Smooth muscle cell (in vitro differentiated cells): ENCODE results near the gene AQR. TPM values are rescaled to one million over a fixed set of nuclear protein-coding genes. Genes with fewer than 3 reads are reported as not detected.

Experiments
- DNase-seq: peaks from one replicate; lab custom pipeline; 2025; ENCODE audit not compliant: unreplicated experiment; lab: John Stamatoyannopoulos, UW
- H2AFZ ChIP-seq: fragments of 200-600 bp; sonication (generic); 2 replicates; pipeline ENCODE4 v1.6.0; 2016; ENCODE audit warnings: antibody characterized with exemption, low read depth, mild to moderate bottlenecking
- H3F3A ChIP-seq: fragments of 200-600 bp; sonication (generic); 2 replicates; pipeline ENCODE4 v1.6.0; 2017; ENCODE audit warnings: antibody characterized with exemption, low read depth
- H3K27ac ChIP-seq: fragments of 200-600 bp; sonication (generic); 2 replicates; pipeline ENCODE4 v1.5.1; 2016; ENCODE audit warnings: low read depth, mild to moderate bottlenecking
- H3K27me3 ChIP-seq: fragments of 200-600 bp; sonication (generic); 2 replicates; pipeline ENCODE4 v1.6.1; 2016; ENCODE audit warnings: low read depth, mild to moderate bottlenecking
- H3K36me3 ChIP-seq: fragments of 200-600 bp; sonication (generic); 2 replicates; pipeline ENCODE4 v1.5.1; 2016; ENCODE audit warnings: low read depth
- H3K4me1 ChIP-seq: fragments of 200-600 bp; sonication (generic); 2 replicates; pipeline ENCODE4 v1.5.1; 2016; ENCODE audit warnings: low read depth
- H3K4me2 ChIP-seq: fragments of 200-600 bp; sonication (generic); 2 replicates; pipeline ENCODE4 v1.6.0; 2016; ENCODE audit warnings: mild to moderate bottlenecking
- H3K4me3 ChIP-seq: fragments of 200-600 bp; sonication (generic); 2 replicates; pipeline ENCODE4 v1.5.1; 2016; ENCODE audit warnings: mild to moderate bottlenecking
- H3K79me2 ChIP-seq: fragments of 200-600 bp; sonication (generic); 2 replicates; pipeline ENCODE4 v1.6.0; 2016; ENCODE audit warnings: low read depth, mild to moderate bottlenecking
- H3K9ac ChIP-seq: fragments of 200-600 bp; sonication (generic); 2 replicates; pipeline ENCODE4 v1.6.0; 2016; ENCODE audit warnings: low read depth
- H3K9me3 ChIP-seq: fragments of 200-600 bp; sonication (generic); replicated peaks from 2 replicates; pipeline ENCODE4 v1.5.1; 2016; ENCODE audit warnings: low read depth
- H4K20me1 ChIP-seq: fragments of 200-600 bp; sonication (generic); 2 replicates; pipeline ENCODE4 v1.6.0; 2016; ENCODE audit warnings: low read depth
- CTCF ChIP-seq: fragments of 200-600 bp; sonication (generic); IDR thresholded peaks from 2 replicates; pipeline ENCODE4 v1.5.1; 2017; ENCODE audit warnings: borderline replicate concordance, mild to moderate bottlenecking, antibody characterized with exemption; ENCODE audit not compliant: insufficient read depth, poor library complexity, severe bottlenecking
- WGBS: methylation state at CpG from one replicate; pipeline ENCODE4 v1.1.7; 2016; ENCODE audit warnings: low lambda C conversion rate; 5-methylcytosine and 5-hydroxymethylcytosine counted together
- polyA plus RNA-seq: library from polyadenylated mRNA; unstranded; fragments of >200 nt; fragmentation: Nextera tagmentation; extraction: Ambion mirVana; gene quantifications from 2 replicates; pipeline ENCODE4 v1.2.1, GENCODE V29; 2016
- total RNA-seq: library from RNA; depleted of rRNA; stranded (reverse); fragments of >200 nt; gene quantifications from 2 replicates; pipeline ENCODE4 v1.2.3, GENCODE V29; 2014

AQR gene
- total and polyA plus RNA-seq, 2 experiments from 2014 or later: 13.0 to 33.6 TPM

- TF ChIP-seq CTCF: no peak
- H3K9ac ChIP-seq: no peak overlapping the region
- H3K27me3 ChIP-seq: no peaks in the 10 kb centered on the region
- H4K20me1 ChIP-seq: no peaks in the 10 kb centered on the region
- H3K4me1 ChIP-seq: peaks cover 9% of the 10 kb centered on the region
- H2AFZ ChIP-seq: no peak overlapping the region
- H3F3A ChIP-seq: peaks cover 27% of the 10 kb centered on the region
- no peak for DNase-seq
- 96% methylated on average over 2 of the region's 2 CpGs for WGBS
- H3K27ac ChIP-seq: peak overlapping the region; percentile 5
- H3K36me3 ChIP-seq: no peaks in the 10 kb centered on the region
- no peak overlapping the region for H3K4me3 ChIP-seq
- no peak overlapping the region for H3K4me2 ChIP-seq
- H3K79me2 ChIP-seq: no peaks in the 10 kb centered on the region
- H3K9me3 ChIP-seq: no peaks in the 10 kb centered on the region
Observed at GRCh38 chr15:34804113-34804512, 165.4 kb downstream of the AQR start.

- DNase-seq: no peak
- H3K4me3 ChIP-seq: no peak overlapping the region
- no peaks in the 10 kb centered on the region for H3K36me3 ChIP-seq
- H3K4me1 ChIP-seq: peaks cover 11% of the 10 kb centered on the region
- H3K79me2 ChIP-seq: no peaks in the 10 kb centered on the region
- no peak overlapping the region for H2AFZ ChIP-seq
- WGBS: 61% methylated on average over 7 of the region's 7 CpGs
- H3K4me2 ChIP-seq: no peak overlapping the region
- H4K20me1 ChIP-seq: no peaks in the 10 kb centered on the region
- peak overlapping the region; percentile 49 for H3K27ac ChIP-seq
- H3K9me3 ChIP-seq: no peaks in the 10 kb centered on the region
- no peak overlapping the region for H3K9ac ChIP-seq
- no peak for TF ChIP-seq CTCF
- peaks cover 31% of the 10 kb centered on the region for H3F3A ChIP-seq
- no peaks in the 10 kb centered on the region for H3K27me3 ChIP-seq
Observed at GRCh38 chr15:34802803-34803750, 166.5 kb downstream of the AQR start.

GRCh38 chr15:34802371-34802770 is 167.2 kb downstream of the AQR start:
- no peaks in the 10 kb centered on the region for H3K9me3 ChIP-seq
- peaks cover 39% of the 10 kb centered on the region for H3F3A ChIP-seq
- peaks cover 11% of the 10 kb centered on the region for H3K4me1 ChIP-seq
- peak overlapping the region; percentile 49 for H3K27ac ChIP-seq
- no peaks in the 10 kb centered on the region for H3K79me2 ChIP-seq
- DNase-seq: no peak
- no peaks in the 10 kb centered on the region for H3K27me3 ChIP-seq
- no peaks in the 10 kb centered on the region for H4K20me1 ChIP-seq
- H2AFZ ChIP-seq: no peak overlapping the region
- H3K4me3 ChIP-seq: no peak overlapping the region
- TF ChIP-seq CTCF: no peak
- H3K9ac ChIP-seq: no peak overlapping the region
- WGBS: 71% methylated on average over 1 of the region's 1 CpG
- peak overlapping the region; percentile 24 for H3K4me2 ChIP-seq
- H3K36me3 ChIP-seq: no peaks in the 10 kb centered on the region

Other genes starting within 250 kb of the AQR start
- gene GJD2, start 214.7 kb downstream of the AQR start, total RNA-seq: 0.22 TPM in 1 of 2 replicates, not detected in the other
- not detected in 2 replicates for gene GJD2, start 214.7 kb downstream of the AQR start, polyA plus RNA-seq
- gene ACTC1, start 174.2 kb downstream of the AQR start, total RNA-seq: 95.9 and 136 TPM in 2 replicates
- 90.5 and 405 TPM in 2 replicates for gene ACTC1, start 174.2 kb downstream of the AQR start, polyA plus RNA-seq
- gene ZNF770, start 18.5 kb upstream of the AQR start, total RNA-seq: 28.7 and 31.1 TPM in 2 replicates
- 32.4 and 34.2 TPM in 2 replicates for gene ZNF770, start 18.5 kb upstream of the AQR start, polyA plus RNA-seq
- not detected in 2 replicates for gene NANOGP8, start 115.6 kb upstream of the AQR start, total RNA-seq
- gene NANOGP8, start 115.6 kb upstream of the AQR start, polyA plus RNA-seq: not detected in 2 replicates